Measurements from ENCODE around the gene BLVRA.

DNA sequence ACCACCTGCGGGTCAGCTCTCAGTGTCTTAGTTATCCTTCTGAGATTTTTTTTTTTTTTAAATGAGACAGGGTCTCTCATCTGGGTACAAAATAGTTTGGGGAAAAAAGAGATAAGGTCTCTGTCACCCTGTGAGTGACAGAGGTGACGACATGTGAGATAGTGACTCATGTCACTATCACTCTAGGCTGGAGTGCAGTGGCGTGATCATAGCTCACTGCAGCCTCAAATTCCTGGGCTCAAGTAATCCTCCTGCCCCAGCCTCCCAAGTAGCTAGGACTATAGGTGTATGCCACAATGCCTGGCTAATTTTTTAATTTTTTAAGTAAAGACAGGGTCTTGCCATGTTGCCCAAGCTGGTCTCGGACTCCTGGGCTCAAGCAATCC, 10.4 kb downstream of the BLVRA start:
- TF ChIP-seq POLR2A (IDR thresholded peaks at IDR 0.05) (no peak), POLR2AphosphoS5 (IDR thresholded peaks at IDR 0.05) (no peak)
- TF ChIP-seq, protein P1, sequence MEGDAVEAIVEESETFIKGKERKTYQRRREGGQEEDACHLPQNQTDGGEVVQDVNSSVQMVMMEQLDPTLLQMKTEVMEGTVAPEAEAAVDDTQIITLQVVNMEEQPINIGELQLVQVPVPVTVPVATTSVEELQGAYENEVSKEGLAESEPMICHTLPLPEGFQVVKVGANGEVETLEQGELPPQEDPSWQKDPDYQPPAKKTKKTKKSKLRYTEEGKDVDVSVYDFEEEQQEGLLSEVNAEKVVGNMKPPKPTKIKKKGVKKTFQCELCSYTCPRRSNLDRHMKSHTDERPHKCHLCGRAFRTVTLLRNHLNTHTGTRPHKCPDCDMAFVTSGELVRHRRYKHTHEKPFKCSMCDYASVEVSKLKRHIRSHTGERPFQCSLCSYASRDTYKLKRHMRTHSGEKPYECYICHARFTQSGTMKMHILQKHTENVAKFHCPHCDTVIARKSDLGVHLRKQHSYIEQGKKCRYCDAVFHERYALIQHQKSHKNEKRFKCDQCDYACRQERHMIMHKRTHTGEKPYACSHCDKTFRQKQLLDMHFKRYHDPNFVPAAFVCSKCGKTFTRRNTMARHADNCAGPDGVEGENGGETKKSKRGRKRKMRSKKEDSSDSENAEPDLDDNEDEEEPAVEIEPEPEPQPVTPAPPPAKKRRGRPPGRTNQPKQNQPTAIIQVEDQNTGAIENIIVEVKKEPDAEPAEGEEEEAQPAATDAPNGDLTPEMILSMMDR (IDR thresholded peaks at IDR 0.05) = no peak
